GM18508 (cell line): ENCODE data around the gene MXD1.
"Not testable (repeated sequence)": the region's sequence is repeated elsewhere in the genome, so short reads cannot be mapped to it uniquely, and the experiment has no call there.

Experiments used
- ATAC-seq: cut with Tn5 transposase; IDR thresholded peaks from one replicate; pipeline ENCODE4 v1.9.1; 2021; ENCODE audit warnings: moderate number of reproducible peaks; ENCODE audit not compliant: insufficient read depth, unreplicated experiment

MXD1 gene

GRCh38 chr2:69914950-69915945 lies at the start of gene MXD1:
MXD1 (plus strand) TSS chr2:69915109; CDS start chr2:69915331, 222 bp downstream.
- no peak for ATAC-seq

GRCh38 chr2:69888451-69888850 lies 26.5 kb upstream of the MXD1 start:
- no peak for ATAC-seq

GRCh38 chr2:69889302-69889701 lies 25.6 kb upstream of the MXD1 start:
- ATAC-seq = no peak

GRCh38 chr2:69890881-69891280 lies 24.0 kb upstream of the MXD1 start:
- ATAC-seq = no peak

- ATAC-seq = not testable (repeated sequence)
These were observed 22.0 kb upstream of the MXD1 start for GRCh38 chr2:69892838-69893424.

- ATAC-seq = no peak
These were observed 21.0 kb upstream of the MXD1 start, which contains the start of gene SNRNP27 for GRCh38 chr2:69893684-69894551. SNRNP27 (plus strand) TSS chr2:69893956; CDS start chr2:69893985, 29 bp downstream.

- ATAC-seq = not testable (repeated sequence)
These were observed 20.2 kb upstream of the MXD1 start for GRCh38 chr2:69894737-69895136.

GRCh38 chr2:69902213-69902922 lies 12.5 kb upstream of the MXD1 start:
- no peak for ATAC-seq

GRCh38 chr2:69907216-69907615 lies 7.7 kb upstream of the MXD1 start:
- no peak for ATAC-seq

GRCh38 chr2:69911985-69912563 lies 2.8 kb upstream of the MXD1 start:
- no peak for ATAC-seq

GRCh38 chr2:69914164-69914949 lies 552 bp upstream of the MXD1 start:
- ATAC-seq = peak; percentile 77

- ATAC-seq = no peak
These were observed 1.2 kb downstream of the MXD1 start for GRCh38 chr2:69916106-69916505.

GRCh38 chr2:69917852-69918251 lies 2.9 kb downstream of the MXD1 start:
- no peak for ATAC-seq

- ATAC-seq = no peak
These were observed 3.5 kb downstream of the MXD1 start for GRCh38 chr2:69918401-69918800.

GRCh38 chr2:69923116-69923515 lies 8.2 kb downstream of the MXD1 start:
- ATAC-seq = no peak

- ATAC-seq = no peak
These were observed 12.1 kb downstream of the MXD1 start for GRCh38 chr2:69926849-69927515.

GRCh38 chr2:69931832-69932595 lies 17.1 kb downstream of the MXD1 start:
- ATAC-seq = no peak

GRCh38 chr2:69932596-69932922 lies 17.6 kb downstream of the MXD1 start:
- no peak for ATAC-seq
